Sigmoid colon (tissue), 7 donors: ENCODE measurements around the gene MYO1F. TPM values are rescaled to one million over a fixed set of nuclear protein-coding genes. Genes with fewer than 3 reads are reported as not detected.

Experiments used
- DNase-seq: peaks from one replicate; pipeline ENCODE4 v3.0.0-alpha.2; 2019
- H3K27ac ChIP-seq, 4 donors: fragments of 200-600 bp; sonication (generic); one replicate each; pipeline ENCODE4 v1.5.1; 2016 to 2019; ENCODE audit warnings: mild to moderate bottlenecking in 1 of 4
- H3K27me3 ChIP-seq, 3 donors: fragments of 200-600 bp; sonication (generic); one replicate each; pipeline ENCODE4 v1.5.1; 2019; ENCODE audit warnings: mild to moderate bottlenecking in 1 of 3
- H3K36me3 ChIP-seq, 4 donors: fragments of 200-600 bp; sonication (generic); one replicate each; pipeline ENCODE4 v1.5.1; 2016 to 2019
- H3K4me1 ChIP-seq, 4 donors: fragments of 200-600 bp; sonication (generic); one replicate each; pipeline ENCODE4 v1.5.1; 2017 to 2019
- H3K4me3 ChIP-seq, 4 donors: fragments of 200-600 bp; sonication (generic); one replicate each; pipeline ENCODE4 v1.5.1; 2017 to 2019; ENCODE audit warnings: mild to moderate bottlenecking in 2 of 4, moderate library complexity in 1 of 4
- H3K9me3 ChIP-seq, 4 donors: fragments of 200-600 bp in 3 of 4; sonication (generic) in 3 of 4; one replicate each; pipeline versions ENCODE4 v1.5.1 to v1.6.1; 2013 to 2019
- CTCF ChIP-seq, 4 experiments: fragments of 450-650 bp in 3 of 4; fragments of 200-600 bp in 1 of 4; IDR thresholded peaks; one replicate each; pipeline ENCODE4 v1.5.1; 2016 to 2019; ENCODE audit warnings: antibody characterized with exemption in 4 of 4, mild to moderate bottlenecking in 3 of 4, moderate library complexity in 2 of 4
- EP300 ChIP-seq, 4 donors: sonication (generic); formaldehyde crosslinking; IDR thresholded peaks; one replicate each; pipeline ENCODE4 v1.6.1; 2017; ENCODE audit warnings: antibody characterized with exemption in 4 of 4
- POLR2A ChIP-seq, 2 donors: fragments of 450-650 bp; IDR thresholded peaks; one replicate each; pipeline ENCODE4 v1.6.1; 2016; ENCODE audit warnings: antibody characterized with exemption in 2 of 2, mild to moderate bottlenecking in 2 of 2, moderate library complexity in 2 of 2
- POLR2AphosphoS5 ChIP-seq, 4 donors: sonication (generic); formaldehyde crosslinking; IDR thresholded peaks; one replicate each; pipeline ENCODE4 v1.6.1; 2017; ENCODE audit warnings: antibody characterized with exemption in 4 of 4
- WGBS, 2 donors: extraction: QIAGEN DNeasy Blood & Tissue Kit; methylation state at CpG; one replicate each; pipeline ENCODE4 v1.1.7; 2013; 5-methylcytosine and 5-hydroxymethylcytosine counted together
- intact Hi-C: fragments of 100-400 bp; cut with DNase I; formaldehyde crosslinking; loops from one replicate; pipeline ENCODE4 v1.15.1; 2023
- polyA plus RNA-seq, 3 donors: library from polyadenylated mRNA; stranded (reverse); fragments of 200-250 nt; gene quantifications; one replicate each; pipeline ENCODE4 v1.2.3, GENCODE V29; 2013
- total RNA-seq, 4 donors: library from RNA; depleted of rRNA; stranded (reverse); fragments of >200 nt; gene quantifications; one replicate each; pipeline ENCODE4 v1.1.0, GENCODE V29; 2016
- donor health status: healthy with polysubstance abuse.
- donor health status: Bipolar disorder and iron deficiency.
- donor health status: healthy.

The MYO1F gene
- total and polyA plus RNA-seq, 7 donors: 6.6 to 19.4 (median 10.2) TPM

GRCh38 chr19:8476524-8476923 is 100.7 kb downstream of the MYO1F start:
- no peaks in the 10 kb centered on the region for H3K9me3 ChIP-seq
- no peak overlapping the region for H3K4me3 ChIP-seq
- H3K36me3 ChIP-seq: peaks cover 16 to 84% (median 31%) of the 10 kb centered on the region in 4 donors
- intact Hi-C loops: no loop called here
- no peak overlapping the region for H3K27ac ChIP-seq
- H3K27me3 ChIP-seq: no peaks in the 10 kb centered on the region
- no peak for DNase-seq
- H3K4me1 ChIP-seq: peaks cover 0 to 26% (median 19%) of the 10 kb centered on the region in 4 donors
- 76 to 91% methylated on average over 8 of the region's 8 CpGs for WGBS, 2 donors
- TF ChIP-seq POLR2A (IDR thresholded peaks at IDR 0.05) (no peak), CTCF (IDR thresholded peaks at IDR 0.05) (no peak), EP300 (IDR thresholded peaks at IDR 0.05) (no peak), POLR2AphosphoS5 (IDR thresholded peaks at IDR 0.05) (no peak)

DNA sequence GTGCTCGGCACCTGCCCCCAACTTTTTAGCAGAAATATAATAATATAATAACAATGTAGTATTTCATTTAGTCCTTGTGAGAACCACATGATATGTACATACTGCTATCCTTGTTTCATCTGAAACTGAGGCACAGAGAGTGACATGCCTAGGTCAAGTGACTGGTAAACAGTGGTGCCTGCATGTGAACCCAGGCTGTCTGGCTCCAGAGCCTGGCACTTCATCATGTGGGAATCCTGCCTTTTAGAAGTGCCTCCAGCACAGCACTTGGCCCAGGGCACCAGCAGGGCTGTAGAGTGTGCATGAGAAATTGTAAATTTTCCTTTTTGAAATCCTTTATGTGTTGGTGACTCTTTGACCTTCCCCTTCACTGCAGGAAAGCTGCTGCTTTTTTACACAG is 102.2 kb downstream of the MYO1F start:
- peaks cover 28 to 92% (median 42%) of the 10 kb centered on the region in 4 donors for H3K36me3 ChIP-seq
- H3K4me3 ChIP-seq: no peak overlapping the region
- no peaks in the 10 kb centered on the region for H3K27me3 ChIP-seq
- intact Hi-C loops: no loop called here
- 91 to 100% methylated on average over 1 of the region's 1 CpG for WGBS, 2 donors
- H3K4me1 ChIP-seq: peaks cover 0 to 18% (median 10%) of the 10 kb centered on the region in 4 donors
- no peak for DNase-seq
- TF ChIP-seq POLR2AphosphoS5 (IDR thresholded peaks at IDR 0.05) (no peak), EP300 (IDR thresholded peaks at IDR 0.05) (no peak), CTCF (IDR thresholded peaks at IDR 0.05) (no peak), POLR2A (IDR thresholded peaks at IDR 0.05) (no peak)
- H3K9me3 ChIP-seq: no peaks in the 10 kb centered on the region
- H3K27ac ChIP-seq: no peak overlapping the region

DNA sequence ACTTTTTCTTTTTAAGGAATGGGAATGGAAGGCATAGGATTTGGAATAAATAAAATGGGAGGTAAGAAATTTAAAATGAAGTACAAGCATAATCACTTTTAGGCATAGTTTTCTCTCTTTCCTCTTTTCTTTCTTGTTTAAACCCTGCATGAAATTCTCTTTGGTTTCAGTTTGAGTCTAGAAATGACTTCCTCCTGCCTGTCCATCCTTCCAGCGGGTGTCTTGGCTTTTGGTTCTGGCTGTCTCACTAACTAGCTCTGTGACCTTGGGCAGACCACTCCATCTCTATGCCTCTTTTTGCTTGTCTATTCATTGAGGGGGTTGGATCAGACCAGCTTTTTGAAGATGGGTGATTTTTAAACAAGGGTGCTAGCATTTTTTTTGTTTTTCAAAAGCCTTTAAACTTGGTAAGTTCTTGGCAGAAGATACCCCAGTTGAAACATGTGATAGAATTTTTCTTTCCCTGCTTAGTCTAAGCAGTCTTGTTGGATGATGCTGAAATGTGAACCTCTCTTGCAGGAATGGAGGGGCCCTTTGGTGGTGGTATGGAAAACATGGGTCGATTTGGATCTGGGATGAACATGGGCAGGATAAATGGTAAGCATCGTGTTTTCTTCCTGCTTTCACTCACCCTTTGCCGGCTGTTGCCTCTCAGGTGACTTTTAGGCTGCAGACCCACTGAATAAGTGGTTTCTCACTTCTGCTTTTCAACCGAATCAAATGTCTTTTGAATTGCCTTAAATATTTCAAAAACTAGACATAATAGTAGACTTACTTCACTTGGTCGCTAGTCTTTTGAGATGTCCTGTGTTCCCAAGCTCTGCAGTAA is 103.4 kb downstream of the MYO1F start:
- Histone ChIP-seq H3K27ac (no peak overlapping the region), H3K27me3 (no peaks in the 10 kb centered on the region), H3K4me3 (no peak overlapping the region), H3K36me3 (peaks cover 38 to 97% (median 54%) of the 10 kb centered on the region in 4 donors), H3K4me1 (peaks cover 0 to 14% (median 10%) of the 10 kb centered on the region in 4 donors), H3K9me3 (no peaks in the 10 kb centered on the region)
- intact Hi-C loops: no loop called here
- TF ChIP-seq POLR2A (IDR thresholded peaks at IDR 0.05) (no peak), POLR2AphosphoS5 (IDR thresholded peaks at IDR 0.05) (no peak), CTCF (IDR thresholded peaks at IDR 0.05) (no peak), EP300 (IDR thresholded peaks at IDR 0.05) (no peak)
- no peak for DNase-seq
- 59 to 79% methylated on average over 6 of the region's 6 CpGs for WGBS, 2 donors

Other genes starting within 250 kb of the MYO1F start
- 1 to 10 TPM; 6.5 to 8.9 (median 8.4) TPM for gene KANK3, start 234.2 kb downstream of the MYO1F start, total RNA-seq
- 1 to 10 TPM in 2 of 3 donors, under 1 TPM in 1; 0.92 to 4.9 (median 3.6) TPM for gene KANK3, start 234.2 kb downstream of the MYO1F start, polyA plus RNA-seq
- gene ANGPTL4, start 213.3 kb downstream of the MYO1F start, total RNA-seq: 10 to 100 TPM in 3 of 4 donors, 1 to 10 TPM in 1; 7.1 to 31.6 (median 24.0) TPM
- gene ANGPTL4, start 213.3 kb downstream of the MYO1F start, polyA plus RNA-seq: 10 to 100 TPM in 1 of 3 donors, 1 to 10 TPM in 2; 2.3 to 10.3 (median 2.4) TPM
- gene RAB11B, start 187.1 kb downstream of the MYO1F start, total RNA-seq: 10 to 100 TPM; 17.5 to 42.1 (median 28.7) TPM
- 100 to 1,000 TPM in 1 of 3 donors, 10 to 100 TPM in 2; 67.0 to 103 (median 82.9) TPM for gene RAB11B, start 187.1 kb downstream of the MYO1F start, polyA plus RNA-seq
- gene MARCHF2, start 164.1 kb downstream of the MYO1F start, total RNA-seq: 100 to 1,000 TPM; 283 to 383 (median 303) TPM
- gene MARCHF2, start 164.1 kb downstream of the MYO1F start, polyA plus RNA-seq: 10 to 100 TPM; 25.8 to 46.2 (median 42.1) TPM
- gene HNRNPM, start 132.5 kb downstream of the MYO1F start, total RNA-seq: 100 to 1,000 TPM in 1 of 4 donors, 10 to 100 TPM in 3; 62.8 to 100 (median 76.1) TPM
- gene HNRNPM, start 132.5 kb downstream of the MYO1F start, polyA plus RNA-seq: 100 to 1,000 TPM in 1 of 3 donors, 10 to 100 TPM in 2; 80.5 to 224 (median 83.9) TPM
- 1 to 10 TPM in 1 of 4 donors, under 1 TPM in 2, not detected in 1; 0.16 to 1.1 (median 0.36) TPM for gene PRAM1, start 74.8 kb downstream of the MYO1F start, total RNA-seq
- 1 to 10 TPM in 1 of 3 donors, under 1 TPM in 2; 0.60 to 1.5 (median 0.69) TPM for gene PRAM1, start 74.8 kb downstream of the MYO1F start, polyA plus RNA-seq
- 10 to 100 TPM in 2 of 4 donors, 1 to 10 TPM in 2; 3.6 to 18.9 (median 10.9) TPM for gene ZNF414, start 63.3 kb downstream of the MYO1F start, total RNA-seq
- 10 to 100 TPM; 17.1 to 31.0 (median 24.0) TPM for gene ZNF414, start 63.3 kb downstream of the MYO1F start, polyA plus RNA-seq
- 10 to 100 TPM; 20.3 to 90.6 (median 27.2) TPM for gene ADAMTS10, start 33.3 kb upstream of the MYO1F start, total RNA-seq
- gene ADAMTS10, start 33.3 kb upstream of the MYO1F start, polyA plus RNA-seq: 10 to 100 TPM in 1 of 3 donors, 1 to 10 TPM in 1, not detected in 1; 1.2 to 13.7 TPM
- gene NFILZ, start 53.2 kb upstream of the MYO1F start, total RNA-seq: not detected
- gene NFILZ, start 53.2 kb upstream of the MYO1F start, polyA plus RNA-seq: not detected
- gene ACTL9, start 121.4 kb upstream of the MYO1F start, total RNA-seq: not detected
- gene ACTL9, start 121.4 kb upstream of the MYO1F start, polyA plus RNA-seq: not detected
- not detected for gene OR2Z1, start 144.2 kb upstream of the MYO1F start, total RNA-seq
- not detected for gene OR2Z1, start 144.2 kb upstream of the MYO1F start, polyA plus RNA-seq